Endothelial cell of hepatic sinusoid (primary cell): ENCODE data around the gene DLL4.

ENCODE experiments used
- in situ Hi-C: cut with HindIII; loops from 2 replicates; pipeline ENCODE4 v1.10.0; 2017; ENCODE audit warnings: low sequenced_read_pairs

The DLL4 gene

GRCh38 chr15:40925863-40926658 is 3.1 kb upstream of the DLL4 start:
- in situ Hi-C loops, result no loop called here

GRCh38 chr15:40926659-40927494 is 2.3 kb upstream of the DLL4 start:
- in situ Hi-C loops, result no loop called here

GRCh38 chr15:40927495-40927872 is 1.7 kb upstream of the DLL4 start:
- in situ Hi-C loops, result no loop called here

GRCh38 chr15:40927873-40928806 is 1.0 kb upstream of the DLL4 start:
- in situ Hi-C loops, result no loop called here

- in situ Hi-C loops, result loop anchor here (5.0 kb wide), 1 partner anchor 47 kb away; no protein-coding TSS in a partner anchor
Measured at GRCh38 chr15:40929660-40930429, 705 bp downstream of the DLL4 start.

GRCh38 chr15:40930430-40931299 is 1.5 kb downstream of the DLL4 start:
- in situ Hi-C loops, result loop anchor here (5.0 kb wide), 1 partner anchor 47 kb away; no protein-coding TSS in a partner anchor

GRCh38 chr15:40931300-40932142 is 2.4 kb downstream of the DLL4 start:
- in situ Hi-C loops, result loop anchor here (5.0 kb wide), 1 partner anchor 46 kb away; no protein-coding TSS in a partner anchor

- in situ Hi-C loops, result loop anchor here (5.0 kb wide), 1 partner anchor 45 kb away; no protein-coding TSS in a partner anchor
Measured at GRCh38 chr15:40932156-40932555, 3.0 kb downstream of the DLL4 start.

- in situ Hi-C loops, result loop anchor here (5.0 kb wide), 1 partner anchor 44 kb away; no protein-coding TSS in a partner anchor
Measured at GRCh38 chr15:40932649-40933516, 3.7 kb downstream of the DLL4 start.

- in situ Hi-C loops, result loop anchor here (5.0 kb wide), 1 partner anchor 44 kb away; no protein-coding TSS in a partner anchor
Measured at GRCh38 chr15:40933517-40933902, 4.4 kb downstream of the DLL4 start.

- in situ Hi-C loops, result loop anchor here (5.0 kb wide), 1 partner anchor 43 kb away; no protein-coding TSS in a partner anchor
Measured at GRCh38 chr15:40934457-40934856, 5.3 kb downstream of the DLL4 start.

GRCh38 chr15:40936234-40936708 is 7.1 kb downstream of the DLL4 start:
- in situ Hi-C loops, result no loop called here

- in situ Hi-C loops, result no loop called here
Measured at GRCh38 chr15:40936709-40937666, 7.8 kb downstream of the DLL4 start.

- in situ Hi-C loops, result no loop called here
Measured at GRCh38 chr15:40937762-40938535, 8.8 kb downstream of the DLL4 start.

GRCh38 chr15:40938536-40938870 is 9.4 kb downstream of the DLL4 start:
- in situ Hi-C loops, result no loop called here
